Suprapubic skin (tissue), 3 donors: Measurements from ENCODE around the gene BEST3.

ENCODE experiments used
- CTCF ChIP-seq, 2 donors: fragments of 200-600 bp in 1 of 2; fragments of 450-650 bp in 1 of 2; sonication (generic) in 1 of 2; IDR thresholded peaks; one replicate each; pipeline ENCODE4 v1.5.1; 2016 to 2019; ENCODE audit warnings: antibody characterized with exemption in 2 of 2, mild to moderate bottlenecking in 1 of 2, moderate library complexity in 1 of 2
- POLR2A ChIP-seq, 2 donors: fragments of 450-650 bp; IDR thresholded peaks; one replicate each; pipeline ENCODE4 v1.6.1; 2017; ENCODE audit warnings: antibody characterized with exemption in 2 of 2, mild to moderate bottlenecking in 2 of 2, moderate library complexity in 2 of 2

GRCh38 chr12:69623970-69624369, 75.1 kb downstream of the BEST3 start:
- TF ChIP-seq POLR2A (IDR thresholded peaks at IDR 0.05) (no peak), CTCF (IDR thresholded peaks at IDR 0.05) (no peak)
